HG03575 (cell line): ENCODE measurements around the gene RERE.
A peak's percentile ranks its signal among the peaks of the same experiment; 100 is the strongest.

Source experiments
- ATAC-seq: cut with Tn5 transposase; IDR thresholded peaks from one replicate; pipeline ENCODE4 v1.9.1; 2021; ENCODE audit not compliant: unreplicated experiment, insufficient number of reproducible peaks, low FRiP score; ENCODE audit errors: extremely low read depth

RERE gene

GRCh38 chr1:8663090-8663802 is 154.2 kb downstream of the RERE start:
- ATAC-seq: no peak

- no peak for ATAC-seq
Measured at GRCh38 chr1:8662380-8663072, 154.9 kb downstream of the RERE start.

GRCh38 chr1:8661185-8662110 is 156.0 kb downstream of the RERE start:
- ATAC-seq: no peak

- no peak for ATAC-seq
Measured at GRCh38 chr1:8660411-8660828, 157.0 kb downstream of the RERE start.

- ATAC-seq: no peak
Measured at GRCh38 chr1:8659593-8659992, 157.8 kb downstream of the RERE start.

GRCh38 chr1:8653878-8654277 is 163.6 kb downstream of the RERE start:
- no peak for ATAC-seq

GRCh38 chr1:8652467-8653046 is 164.9 kb downstream of the RERE start:
- no peak for ATAC-seq

GRCh38 chr1:8651962-8652361 is 165.5 kb downstream of the RERE start:
- no peak for ATAC-seq

GRCh38 chr1:8651236-8651890 is 166.1 kb downstream of the RERE start:
- ATAC-seq: no peak

- ATAC-seq: no peak
Measured at GRCh38 chr1:8649875-8650274, 167.6 kb downstream of the RERE start.

- no peak for ATAC-seq
Measured at GRCh38 chr1:8649027-8649426, 168.4 kb downstream of the RERE start.

- no peak for ATAC-seq
Measured at GRCh38 chr1:8646996-8647395, 170.4 kb downstream of the RERE start.

- no peak for ATAC-seq
Measured at GRCh38 chr1:8646189-8646588, 171.3 kb downstream of the RERE start.

- peak; percentile 57 for ATAC-seq
Measured at GRCh38 chr1:8643542-8644536, 173.6 kb downstream of the RERE start.

- no peak for ATAC-seq
Measured at GRCh38 chr1:8642114-8642513, 175.3 kb downstream of the RERE start.

GRCh38 chr1:8641377-8641997 is 176.0 kb downstream of the RERE start:
- ATAC-seq: no peak

GRCh38 chr1:8640950-8641349 is 176.5 kb downstream of the RERE start:
- no peak for ATAC-seq
